SK-N-SH (cell line): ENCODE results near the gene HRH3. TPM values are rescaled to one million over a fixed set of nuclear protein-coding genes. Genes with fewer than 3 reads are reported as not detected.

ENCODE experiments used
- CTCF ChIA-PET: fragments of 300-600, 350-600 bp; formaldehyde crosslinking; extraction: SDS; loops from one replicate; lab custom pipeline; 2021; lab: Yijun Ruan, JAX
- POLR2A ChIA-PET: fragments of 350-600 bp; sonication (Branson Sonifier 250); formaldehyde crosslinking; extraction: SDS; loops from one replicate; lab custom pipeline; 2020; ENCODE audit warnings: antibody characterized with exemption, inconsistent platforms; lab: Yijun Ruan, JAX
- DNase-seq: peaks from one replicate; pipeline ENCODE4 v3.0.0; 2012
- H2AFZ ChIP-seq: fragments of 200-600 bp; sonication (generic); 2 replicates; pipeline ENCODE4 v1.8.1; 2016; ENCODE audit warnings: antibody characterized with exemption, mild to moderate bottlenecking, low read depth
- H3F3A ChIP-seq: fragments of 200-600 bp; sonication (generic); replicated peaks from 2 replicates; pipeline ENCODE3; 2016; ENCODE audit warnings: antibody characterized with exemption, mild to moderate bottlenecking; ENCODE audit not compliant: insufficient read depth
- H3K27ac ChIP-seq, 2 experiments: fragments of 200-500 bp in 1 of 2; fragments of 200-600 bp in 1 of 2; sonication (Bioruptor generic) in 1 of 2; sonication (generic), shearing (Covaris generic) in 1 of 2; 2 replicates each; pipeline versions ENCODE4 v1.5.1 to v1.6.1; 2014 to 2016; ENCODE audit warnings: low read depth in 2 of 2, inconsistent platforms in 1 of 2, low read length in 1 of 2, mild to moderate bottlenecking in 1 of 2, mixed read lengths in 1 of 2
- H3K27me3 ChIP-seq: fragments of 200-600 bp; sonication (generic), shearing (Covaris generic); 2 replicates; pipeline ENCODE4 v1.6.1; 2016; ENCODE audit warnings: mixed run types; ENCODE audit not compliant: insufficient read depth
- H3K36me3 ChIP-seq, 2 experiments: fragments of 200-500 bp in 1 of 2; fragments of 200-600 bp in 1 of 2; sonication (Bioruptor generic) in 1 of 2; sonication (generic) in 1 of 2; replicated peaks in 1 of 2; 2 replicates each; pipeline versions ENCODE3 to v1.5.1; 2014 to 2016; ENCODE audit warnings: low read length in 1 of 2, mild to moderate bottlenecking in 1 of 2; ENCODE audit not compliant: insufficient read depth in 2 of 2, control insufficient read depth in 1 of 2
- H3K4me1 ChIP-seq, 2 experiments: fragments of 200-500 bp in 1 of 2; fragments of 200-600 bp in 1 of 2; sonication (Bioruptor generic) in 1 of 2; sonication (generic), shearing (Covaris generic) in 1 of 2; 2 replicates each; pipeline versions ENCODE4 v1.5.1 to v1.6.1; 2014 to 2016; ENCODE audit warnings: low read depth in 1 of 2, low read length in 1 of 2, mixed run types in 1 of 2; ENCODE audit not compliant: insufficient read depth in 2 of 2, control insufficient read depth in 1 of 2
- H3K4me2 ChIP-seq: fragments of 200-600 bp; sonication (generic), shearing (Covaris generic); 2 replicates; pipeline ENCODE4 v1.6.1; 2017; ENCODE audit warnings: mixed run types
- H3K4me3 ChIP-seq, 2 experiments: fragments of 200-500 bp in 1 of 2; fragments of 200-600 bp in 1 of 2; sonication (Bioruptor generic) in 1 of 2; sonication (generic), shearing (Covaris generic) in 1 of 2; 2 replicates each; pipeline versions ENCODE4 v1.5.1 to v1.8.1; 2014 to 2016; ENCODE audit warnings: low read depth in 2 of 2, inconsistent platforms in 1 of 2, low read length in 1 of 2, mild to moderate bottlenecking in 1 of 2, mixed read lengths in 1 of 2, moderate library complexity in 1 of 2
- H3K79me2 ChIP-seq: fragments of 200-600 bp; sonication (generic); 2 replicates; pipeline ENCODE4 v1.8.1; 2017; ENCODE audit warnings: mild to moderate bottlenecking; ENCODE audit not compliant: insufficient read depth
- H3K9ac ChIP-seq: fragments of 200-600 bp; sonication (generic); 2 replicates; pipeline ENCODE4 v1.6.1; 2017; ENCODE audit warnings: mixed run types
- H3K9me2 ChIP-seq: fragments of 200-600 bp; sonication (generic); 2 replicates; pipeline ENCODE4 v1.6.1; 2017; ENCODE audit warnings: mixed run types
- H3K9me3 ChIP-seq: fragments of 200-600 bp; sonication (generic); 2 replicates; pipeline ENCODE4 v1.6.1; 2017; ENCODE audit warnings: mixed run types, mild to moderate bottlenecking, moderate library complexity
- H4K20me1 ChIP-seq: fragments of 200-600 bp; sonication (generic); 2 replicates; pipeline ENCODE4 v1.6.1; 2017; ENCODE audit warnings: mild to moderate bottlenecking, mixed run types; ENCODE audit not compliant: insufficient read depth
- CHD2 ChIP-seq: fragments of 150-350 bp; IDR thresholded peaks from 2 replicates; pipeline ENCODE4 v1.6.1; 2018; ENCODE audit warnings: low read length; ENCODE audit not compliant: partially characterized antibody
- ELF1 ChIP-seq: IDR thresholded peaks from 2 replicates; pipeline ENCODE4 v1.4.0; 2012
- FOSL2 ChIP-seq: IDR thresholded peaks from 2 replicates; pipeline ENCODE4 v1.4.0; 2012; ENCODE audit warnings: low read depth, mild to moderate bottlenecking, moderate library complexity, borderline replicate concordance
- FOXJ3 ChIP-seq: sonication (generic); formaldehyde crosslinking; IDR thresholded peaks from 2 replicates; pipeline ENCODE4 v1.5.1; 2020; ENCODE audit warnings: mild to moderate bottlenecking, missing genetic modification reagents
- GATA2 ChIP-seq: sonication (generic); formaldehyde crosslinking; IDR thresholded peaks from 2 replicates; pipeline ENCODE4 v1.5.0; 2020; ENCODE audit warnings: mild to moderate bottlenecking, missing genetic modification reagents
- MEF2A ChIP-seq: IDR thresholded peaks from 2 replicates; pipeline ENCODE4 v1.4.0; 2012; ENCODE audit warnings: low read depth, borderline replicate concordance
- NRF1 ChIP-seq: IDR thresholded peaks from 2 replicates; pipeline ENCODE4 v1.6.1; 2012; ENCODE audit warnings: low read depth, mild to moderate bottlenecking, low read length
- POLR2AphosphoS5 ChIP-seq: IDR thresholded peaks from 2 replicates; pipeline ENCODE4 v1.6.1; 2012; ENCODE audit warnings: low read depth, low read length
- RAD21 ChIP-seq: IDR thresholded peaks from 2 replicates; pipeline ENCODE4 v1.6.1; 2012; ENCODE audit warnings: mild to moderate bottlenecking, low read length
- RFX5 ChIP-seq: IDR thresholded peaks from 2 replicates; pipeline ENCODE4 v1.6.1; 2012; ENCODE audit warnings: mild to moderate bottlenecking, improper control_type of control experiment, low read length
- RXRA ChIP-seq: IDR thresholded peaks from 2 replicates; pipeline ENCODE4 v1.4.0; 2012; ENCODE audit warnings: low read depth, mild to moderate bottlenecking, borderline replicate concordance
- SIN3A ChIP-seq: IDR thresholded peaks from 2 replicates; pipeline ENCODE4 v1.6.1; 2012; ENCODE audit warnings: low read depth, mild to moderate bottlenecking, low read length, moderate library complexity, borderline replicate concordance
- TAF1 ChIP-seq: IDR thresholded peaks from 2 replicates; pipeline ENCODE4 v1.6.1; 2012; ENCODE audit warnings: low read depth, mild to moderate bottlenecking, low read length, moderate library complexity, borderline replicate concordance
- TCF12 ChIP-seq: IDR thresholded peaks from 2 replicates; pipeline ENCODE4 v1.4.0; 2012
- YY1 ChIP-seq: IDR thresholded peaks from 2 replicates; pipeline ENCODE4 v1.4.0; 2012; ENCODE audit warnings: low read depth, mild to moderate bottlenecking
- WGBS: methylation state at CpG from one replicate; pipeline ENCODE4 v1.1.6; 2017; ENCODE audit warnings: low lambda C conversion rate; 5-methylcytosine and 5-hydroxymethylcytosine counted together
- polyA plus RNA-seq, 3 experiments: library from polyadenylated mRNA; depleted of rRNA; stranded (reverse); fragments of >200 nt; gene quantifications; 2 replicates each; pipeline ENCODE4 v1.2.3, GENCODE V29; 2012
- TF ChIP-seq, protein P1 (sequence below): IDR thresholded peaks from 2 replicates; pipeline ENCODE4 v1.4.0; 2012; ENCODE audit warnings: low read depth
- TF ChIP-seq, protein P2 (sequence below): IDR thresholded peaks from 2 replicates; pipeline ENCODE4 v1.4.0; 2012; ENCODE audit warnings: low read depth, borderline replicate concordance
- TF ChIP-seq, protein P3 (sequence below): IDR thresholded peaks from 2 replicates; pipeline ENCODE4; 2012
- TF ChIP-seq, protein P4 (sequence below): fragments of 150-350 bp; IDR thresholded peaks from 2 replicates; pipeline ENCODE4 v1.6.1; 2016; ENCODE audit warnings: mild to moderate bottlenecking, low read depth, low read length
- TF ChIP-seq, protein P5 (sequence below): fragments of 150-350 bp; IDR thresholded peaks from 2 replicates; pipeline ENCODE4 v1.6.1; 2017; ENCODE audit warnings: antibody characterized with exemption, low read length, low read depth, borderline replicate concordance

The HRH3 gene
- polyA plus RNA-seq, 1 of the 3 experiments (the other 2 are of a cell fraction): 0.02 TPM

DNA sequence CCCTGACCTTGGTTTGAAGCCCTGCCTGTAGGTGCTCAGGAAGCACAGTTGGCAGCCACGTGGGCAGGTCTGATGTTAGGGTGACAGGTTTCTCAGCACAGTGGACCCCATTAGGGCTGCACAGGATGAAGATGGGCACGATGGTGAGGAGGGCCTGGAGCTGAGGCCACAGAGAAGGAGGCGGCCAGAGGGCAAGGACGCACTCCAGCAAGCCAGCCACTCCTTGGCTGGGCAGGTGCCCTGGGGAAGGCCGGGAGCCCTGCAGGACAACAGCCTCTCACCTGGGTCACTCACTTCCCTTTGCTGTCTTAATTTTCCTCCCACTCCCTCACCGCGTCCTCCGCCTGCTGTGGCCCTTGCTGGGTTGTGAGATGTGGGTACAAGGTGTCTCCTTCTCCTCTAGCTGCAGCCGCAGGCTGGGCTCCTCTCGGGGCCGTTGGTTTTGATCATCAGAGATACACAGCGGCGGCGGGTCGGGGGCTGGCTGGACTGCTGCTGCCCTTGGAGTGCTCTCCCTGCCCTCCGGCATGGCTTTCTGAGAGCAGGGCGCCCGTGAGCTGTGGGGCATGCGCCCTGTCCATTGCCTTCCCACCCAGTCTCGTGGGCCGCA, 23.9 kb upstream of the HRH3 start:
- H4K20me1 ChIP-seq: peaks cover 92% of the 10 kb centered on the region
- peaks cover 89% of the 10 kb centered on the region for H3K79me2 ChIP-seq

DNA sequence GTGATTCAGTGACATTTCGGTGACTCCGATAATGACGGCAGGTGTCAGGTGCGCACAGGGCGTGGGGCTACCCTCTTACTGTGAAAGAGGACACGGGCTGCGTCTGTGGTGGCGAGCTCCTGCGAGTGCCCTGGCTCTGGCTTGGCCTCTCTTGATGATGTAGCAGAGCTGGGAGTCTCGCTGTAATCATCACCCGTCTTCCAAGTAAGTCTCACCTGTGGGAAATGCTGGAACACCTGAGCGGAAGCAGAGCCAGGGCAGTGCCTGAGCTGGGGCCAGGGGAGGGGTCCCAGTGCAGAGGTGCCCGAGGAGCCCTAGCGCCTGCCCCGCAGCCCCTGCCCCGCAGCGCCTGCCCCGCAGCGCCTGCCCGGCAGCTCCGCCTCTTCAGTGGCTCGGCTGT, 23.0 kb upstream of the HRH3 start:
- no peaks in the 10 kb centered on the region for H3K9me2 ChIP-seq
- H3K36me3 ChIP-seq: peaks cover 0 to 15% of the 10 kb centered on the region in 2 experiments
- TF ChIP-seq ELF1 (no peak), TCF12 (no peak), RFX5 (no peak), RAD21 (no peak), NRF1 (no peak), CHD2 (no peak), RXRA (no peak), FOXJ3 (no peak), GATA2 (CRISPR knock-in tag) (no peak), POLR2AphosphoS5 (no peak), MEF2A (no peak), SIN3A (no peak), TAF1 (no peak)
- TF ChIP-seq, protein P1, sequence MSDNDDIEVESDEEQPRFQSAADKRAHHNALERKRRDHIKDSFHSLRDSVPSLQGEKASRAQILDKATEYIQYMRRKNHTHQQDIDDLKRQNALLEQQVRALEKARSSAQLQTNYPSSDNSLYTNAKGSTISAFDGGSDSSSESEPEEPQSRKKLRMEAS: no peak
- TF ChIP-seq, protein P2, sequence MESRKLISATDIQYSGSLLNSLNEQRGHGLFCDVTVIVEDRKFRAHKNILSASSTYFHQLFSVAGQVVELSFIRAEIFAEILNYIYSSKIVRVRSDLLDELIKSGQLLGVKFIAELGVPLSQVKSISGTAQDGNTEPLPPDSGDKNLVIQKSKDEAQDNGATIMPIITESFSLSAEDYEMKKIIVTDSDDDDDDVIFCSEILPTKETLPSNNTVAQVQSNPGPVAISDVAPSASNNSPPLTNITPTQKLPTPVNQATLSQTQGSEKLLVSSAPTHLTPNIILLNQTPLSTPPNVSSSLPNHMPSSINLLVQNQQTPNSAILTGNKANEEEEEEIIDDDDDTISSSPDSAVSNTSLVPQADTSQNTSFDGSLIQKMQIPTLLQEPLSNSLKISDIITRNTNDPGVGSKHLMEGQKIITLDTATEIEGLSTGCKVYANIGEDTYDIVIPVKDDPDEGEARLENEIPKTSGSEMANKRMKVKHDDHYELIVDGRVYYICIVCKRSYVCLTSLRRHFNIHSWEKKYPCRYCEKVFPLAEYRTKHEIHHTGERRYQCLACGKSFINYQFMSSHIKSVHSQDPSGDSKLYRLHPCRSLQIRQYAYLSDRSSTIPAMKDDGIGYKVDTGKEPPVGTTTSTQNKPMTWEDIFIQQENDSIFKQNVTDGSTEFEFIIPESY: no peak
- TF ChIP-seq, protein P3, sequence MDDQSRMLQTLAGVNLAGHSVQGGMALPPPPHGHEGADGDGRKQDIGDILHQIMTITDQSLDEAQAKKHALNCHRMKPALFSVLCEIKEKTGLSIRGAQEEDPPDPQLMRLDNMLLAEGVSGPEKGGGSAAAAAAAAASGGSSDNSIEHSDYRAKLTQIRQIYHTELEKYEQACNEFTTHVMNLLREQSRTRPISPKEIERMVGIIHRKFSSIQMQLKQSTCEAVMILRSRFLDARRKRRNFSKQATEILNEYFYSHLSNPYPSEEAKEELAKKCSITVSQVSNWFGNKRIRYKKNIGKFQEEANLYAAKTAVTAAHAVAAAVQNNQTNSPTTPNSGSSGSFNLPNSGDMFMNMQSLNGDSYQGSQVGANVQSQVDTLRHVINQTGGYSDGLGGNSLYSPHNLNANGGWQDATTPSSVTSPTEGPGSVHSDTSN: no peak
- TF ChIP-seq, protein P4, sequence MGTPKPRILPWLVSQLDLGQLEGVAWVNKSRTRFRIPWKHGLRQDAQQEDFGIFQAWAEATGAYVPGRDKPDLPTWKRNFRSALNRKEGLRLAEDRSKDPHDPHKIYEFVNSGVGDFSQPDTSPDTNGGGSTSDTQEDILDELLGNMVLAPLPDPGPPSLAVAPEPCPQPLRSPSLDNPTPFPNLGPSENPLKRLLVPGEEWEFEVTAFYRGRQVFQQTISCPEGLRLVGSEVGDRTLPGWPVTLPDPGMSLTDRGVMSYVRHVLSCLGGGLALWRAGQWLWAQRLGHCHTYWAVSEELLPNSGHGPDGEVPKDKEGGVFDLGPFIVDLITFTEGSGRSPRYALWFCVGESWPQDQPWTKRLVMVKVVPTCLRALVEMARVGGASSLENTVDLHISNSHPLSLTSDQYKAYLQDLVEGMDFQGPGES: no peak
- H3K4me3 ChIP-seq: no peak overlapping the region
- no peak overlapping the region for H3K27ac ChIP-seq
- ChIA-PET CTCF (no interaction called here), POLR2A (no interaction called here)
- peaks cover 88% of the 10 kb centered on the region for H3K79me2 ChIP-seq
- H4K20me1 ChIP-seq: peaks cover 83% of the 10 kb centered on the region
- WGBS: 98% methylated on average over 15 of the region's 22 CpGs
- no peak for DNase-seq
- H3K4me2 ChIP-seq: no peak overlapping the region
- H3K9ac ChIP-seq: no peak overlapping the region
- H3K27me3 ChIP-seq: no peaks in the 10 kb centered on the region
- H3F3A ChIP-seq: no peaks in the 10 kb centered on the region
- no peaks in the 10 kb centered on the region for H3K9me3 ChIP-seq
- no peak overlapping the region for H2AFZ ChIP-seq
- H3K4me1 ChIP-seq: peaks cover 5 to 9% of the 10 kb centered on the region in 2 experiments; a peak in 1 of 4 replicates

More for the DNA sequence above, 23.9 kb upstream of the HRH3 start:
- Histone ChIP-seq H3F3A (no peaks in the 10 kb centered on the region), H3K9me3 (no peaks in the 10 kb centered on the region), H3K27ac (no peak overlapping the region), H3K4me1 (peaks cover 5 to 9% of the 10 kb centered on the region in 2 experiments; a peak in 1 of 4 replicates), H3K36me3 (peaks cover 0 to 15% of the 10 kb centered on the region in 2 experiments), H2AFZ (no peak overlapping the region), H3K9me2 (no peaks in the 10 kb centered on the region), H3K27me3 (no peaks in the 10 kb centered on the region), H3K9ac (no peak overlapping the region), H3K4me2 (no peak overlapping the region), H3K4me3 (no peak overlapping the region)
- CTCF ChIA-PET: interaction anchor here (0.8 kb wide), 1 partner anchor 8 kb away, joined by 3 read pairs; no protein-coding TSS in a partner anchor
- 89% methylated on average over 18 of the region's 21 CpGs for WGBS
- POLR2A ChIA-PET: no interaction called here
- TF ChIP-seq YY1 (no peak), GATA2 (CRISPR knock-in tag) (no peak), SIN3A (no peak), FOSL2 (no peak)
- TF ChIP-seq, protein P5, sequence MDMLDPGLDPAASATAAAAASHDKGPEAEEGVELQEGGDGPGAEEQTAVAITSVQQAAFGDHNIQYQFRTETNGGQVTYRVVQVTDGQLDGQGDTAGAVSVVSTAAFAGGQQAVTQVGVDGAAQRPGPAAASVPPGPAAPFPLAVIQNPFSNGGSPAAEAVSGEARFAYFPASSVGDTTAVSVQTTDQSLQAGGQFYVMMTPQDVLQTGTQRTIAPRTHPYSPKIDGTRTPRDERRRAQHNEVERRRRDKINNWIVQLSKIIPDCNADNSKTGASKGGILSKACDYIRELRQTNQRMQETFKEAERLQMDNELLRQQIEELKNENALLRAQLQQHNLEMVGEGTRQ: no peak
- no peak for DNase-seq
